Activated CD8-positive, alpha-beta memory T cell treated with anti-CD3 and anti-CD28 coated beads for 36 hours (primary cell): ENCODE measurements around the gene GNAT2. TPM values are rescaled to one million over a fixed set of nuclear protein-coding genes. Genes with fewer than 3 reads are reported as not detected.

Experiments
- CTCF ChIA-PET: fragments of 350-600 bp; sonication (Branson Sonifier 250); formaldehyde crosslinking; loops from one replicate; lab custom pipeline; 2021; ENCODE audit warnings: antibody characterized with exemption; lab: Charles Lee
- POLR2A ChIA-PET: fragments of 350-600 bp; sonication (Branson Sonifier 250); formaldehyde crosslinking; loops from one replicate; lab custom pipeline; 2021; ENCODE audit warnings: antibody characterized with exemption; lab: Charles Lee
- total RNA-seq, 2 experiments: library from RNA; stranded (reverse); gene quantifications; one replicate each; pipeline ENCODE4 v1.2.3, GENCODE V29; 2021

The GNAT2 gene
- total RNA-seq, 2 experiments from 2014 or later, result 1.3 to 1.4 TPM

DNA sequence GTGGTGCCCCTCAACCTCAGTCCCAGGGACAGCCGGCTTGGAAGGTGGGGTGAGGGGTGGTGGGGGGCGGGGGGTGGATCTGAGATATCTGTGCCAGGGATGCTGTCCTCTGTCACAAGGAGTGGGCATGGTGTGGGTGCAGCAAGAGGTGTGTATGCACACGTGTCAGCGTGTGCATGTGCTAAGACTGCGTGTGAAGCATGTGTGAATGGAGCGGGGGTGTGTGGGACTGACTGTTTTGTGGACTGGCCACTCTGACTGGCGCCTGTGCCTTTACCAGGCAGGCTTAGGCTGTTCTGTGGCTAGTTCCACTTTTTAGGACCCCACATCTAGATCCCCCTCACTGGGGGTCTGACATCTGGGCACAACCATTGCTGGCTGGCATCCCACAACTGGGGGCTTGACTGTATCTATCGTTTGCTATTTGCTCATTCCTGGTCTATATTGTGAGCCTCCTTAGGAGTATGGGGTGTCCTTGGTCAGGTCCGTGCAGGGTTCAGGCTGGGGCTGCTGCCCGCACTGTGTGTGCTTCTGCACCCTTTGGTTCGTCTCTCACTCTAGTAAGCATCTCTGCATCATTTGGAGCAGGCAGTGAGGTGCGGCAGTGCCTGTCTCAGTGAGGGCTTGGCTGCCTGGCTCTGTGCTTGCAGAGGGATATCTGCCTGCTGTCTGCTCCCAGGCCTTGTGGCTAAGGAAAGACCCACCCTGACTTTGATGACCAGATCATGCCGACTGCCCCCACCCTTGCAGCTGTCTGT, 2.1 kb upstream of the GNAT2 start:
- CTCF ChIA-PET, result interaction anchor here (0.5 to 1.4 kb wide), 3 partner anchors 9 to 320 kb away, joined by 3 read pairs; no protein-coding TSS in a partner anchor
- POLR2A ChIA-PET, result interaction anchor here (1.2 to 2.6 kb wide), 2 partner anchors 73 kb away, joined by 3 to 22 read pairs; partner anchors contain the start of gene GNAI3

DNA sequence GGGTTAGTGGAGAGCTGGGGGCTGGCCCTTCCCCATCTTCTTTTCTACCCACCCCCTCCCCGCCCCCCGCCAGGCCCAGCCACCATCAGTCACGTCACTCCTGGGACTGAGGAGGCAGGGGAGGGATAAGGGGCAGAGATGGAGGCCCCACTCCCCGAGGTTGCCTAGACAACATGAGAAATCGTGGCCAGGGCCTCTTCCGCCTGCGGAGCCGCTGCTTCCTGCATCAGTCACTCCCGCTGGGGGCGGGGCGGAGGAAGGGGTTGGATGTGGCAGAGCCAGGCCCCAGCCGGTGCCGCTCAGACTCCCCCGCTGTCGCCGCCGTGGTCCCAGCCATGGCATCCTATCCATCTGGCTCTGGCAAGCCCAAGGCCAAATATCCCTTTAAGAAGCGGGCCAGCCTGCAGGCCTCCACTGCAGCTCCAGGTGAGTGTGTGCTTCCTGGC, 1.4 kb upstream of the GNAT2 start:
- POLR2A ChIA-PET, result interaction anchor here (0.6 to 2.6 kb wide), 3 partner anchors 13 to 75 kb away, joined by 4 to 22 read pairs (median 5); partner anchors contain the start of gene GNAI3
- CTCF ChIA-PET, result interaction anchor here (0.5 to 2.3 kb wide), 7 partner anchors 19 to 409 kb away, joined by 3 to 12 read pairs (median 3); partner anchors contain the start of gene GNAI3

DNA sequence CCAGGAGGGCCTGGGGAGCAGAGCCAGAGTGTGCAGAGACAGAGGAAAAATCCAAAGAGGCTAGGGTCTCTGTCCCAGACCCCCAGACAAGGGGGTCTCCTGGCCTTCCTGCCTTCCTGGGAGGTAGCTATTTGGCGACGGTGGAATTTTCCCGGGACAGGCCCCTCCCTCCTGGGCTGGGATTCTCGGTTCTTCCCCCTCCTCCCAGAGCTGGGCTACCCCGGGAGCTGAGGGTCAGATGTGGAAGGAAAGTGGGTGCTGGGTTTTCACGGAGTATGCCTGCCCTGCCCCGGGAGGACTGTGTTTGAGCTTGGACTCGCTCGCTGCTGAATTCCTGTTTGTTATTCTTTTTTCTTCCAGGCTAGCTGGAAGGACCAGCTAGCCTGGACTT, 980 bp upstream of the GNAT2 start:
- CTCF ChIA-PET, result interaction anchor here (0.8 to 2.3 kb wide), 7 partner anchors 19 to 409 kb away, joined by 3 to 12 read pairs (median 3); partner anchors contain the start of genes AHCYL1 and GNAI3
- POLR2A ChIA-PET, result interaction anchor here (0.6 to 2.6 kb wide), 5 partner anchors 13 to 137 kb away, joined by 4 to 22 read pairs (median 4); partner anchors contain the start of gene GNAI3

DNA sequence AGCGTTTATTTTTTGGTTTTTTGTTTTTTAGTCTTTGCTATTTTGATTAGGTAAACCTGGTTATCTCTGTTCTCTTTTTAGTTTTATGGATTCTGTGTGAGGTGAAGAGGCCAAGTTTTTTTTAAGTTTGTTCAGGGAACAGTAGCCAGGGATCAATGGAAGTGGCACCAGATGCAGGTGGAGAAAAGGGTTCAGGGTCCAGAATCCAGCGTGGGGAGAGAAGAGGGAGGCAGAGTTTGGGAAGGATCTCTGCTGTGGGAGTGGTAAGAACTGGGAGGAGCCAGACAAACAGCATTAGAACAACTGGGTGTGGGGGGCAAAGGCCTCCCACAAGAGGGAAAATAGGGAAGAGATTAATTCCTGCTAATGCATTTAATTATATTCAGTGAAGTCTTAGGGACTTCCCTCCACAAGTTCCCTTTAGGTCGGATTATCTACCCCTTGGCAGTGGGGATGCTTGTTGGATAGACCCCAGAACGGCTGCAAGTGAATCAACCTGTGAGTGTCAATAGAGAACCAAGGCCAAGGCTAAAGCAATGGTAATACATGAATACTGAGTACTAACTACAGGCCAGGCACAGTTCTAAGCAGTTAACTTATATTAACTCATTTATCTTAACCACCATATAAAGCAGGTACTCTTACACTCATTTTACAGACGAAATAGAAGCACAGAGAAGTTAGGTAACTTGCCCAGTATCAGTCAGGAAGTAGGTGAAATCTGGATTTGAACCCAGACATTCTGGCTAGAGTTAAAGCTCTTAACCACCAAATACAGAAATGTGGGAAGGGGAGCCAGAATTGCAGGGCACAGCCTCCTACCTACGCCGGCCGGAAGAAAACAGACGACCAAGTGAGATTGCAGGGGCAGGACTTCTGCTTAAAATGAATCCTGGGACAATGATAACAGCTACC, 498 bp downstream of the GNAT2 start:
- CTCF ChIA-PET, result interaction anchor here (0.8 to 2.3 kb wide), 3 partner anchors 21 to 366 kb away, joined by 3 to 7 read pairs (median 4); partner anchors contain the start of gene AHCYL1
- POLR2A ChIA-PET, result interaction anchor here (0.5 to 2.6 kb wide), 4 partner anchors 67 to 418 kb away, joined by 3 to 22 read pairs (median 4); partner anchors contain the start of gene GNAI3

DNA sequence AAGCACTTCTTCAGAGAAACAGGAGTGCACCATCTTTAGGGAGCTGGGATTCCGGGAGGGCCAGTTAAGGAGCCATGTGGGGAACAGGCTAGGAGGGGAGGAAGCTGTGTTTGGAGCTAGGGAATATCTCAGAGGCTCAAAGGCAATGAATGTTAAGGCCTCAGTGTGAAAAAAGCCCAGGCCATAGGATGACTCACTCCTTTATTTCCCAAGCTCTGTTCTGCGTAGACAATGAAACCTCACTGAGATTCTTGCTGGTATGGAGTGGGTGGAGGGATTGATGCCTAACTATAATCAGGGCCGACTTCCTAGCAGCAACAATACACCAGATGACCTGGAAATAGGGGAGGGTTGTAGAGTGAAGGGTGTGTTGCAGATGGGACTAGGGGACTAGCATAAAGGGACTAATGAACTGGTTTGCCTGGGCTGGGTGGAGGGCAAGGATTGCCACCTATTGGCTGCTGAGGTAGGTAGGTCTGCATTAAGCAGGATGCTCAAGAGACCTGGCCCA, 2.1 kb downstream of the GNAT2 start:
- POLR2A ChIA-PET, result interaction anchor here (0.6 kb wide), 1 partner anchor 191 kb away, joined by 3 read pairs; the partner anchor contains the start of gene PSMA5

DNA sequence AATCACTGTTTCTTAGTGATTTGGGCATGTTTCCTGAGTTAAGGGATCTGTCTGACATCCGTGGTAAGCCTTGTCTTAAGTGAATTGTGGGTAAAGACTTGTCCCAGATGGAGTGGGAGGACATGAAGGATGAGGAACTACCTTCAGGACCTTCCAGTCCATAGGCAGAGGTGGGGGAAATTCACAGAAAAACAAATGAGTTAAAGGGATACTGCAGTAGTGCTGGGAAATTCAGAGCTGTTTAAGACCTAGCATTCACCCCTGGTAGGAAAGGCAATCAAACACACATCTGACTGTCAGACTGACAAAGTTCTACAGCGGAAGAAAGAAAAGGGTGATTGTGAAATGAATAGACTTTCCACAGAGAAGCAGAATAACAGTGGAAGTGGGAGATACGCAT, 3.0 kb downstream of the GNAT2 start:
- POLR2A ChIA-PET, result no interaction called here
- CTCF ChIA-PET, result interaction anchor here (1.6 to 1.7 kb wide), 2 partner anchors 11 to 24 kb away, joined by 4 to 5 read pairs; no protein-coding TSS in a partner anchor

More for the DNA sequence above, 2.1 kb downstream of the GNAT2 start:
- CTCF ChIA-PET, result interaction anchor here (1.6 to 1.7 kb wide), 2 partner anchors 10 to 23 kb away, joined by 4 to 5 read pairs; no protein-coding TSS in a partner anchor

DNA sequence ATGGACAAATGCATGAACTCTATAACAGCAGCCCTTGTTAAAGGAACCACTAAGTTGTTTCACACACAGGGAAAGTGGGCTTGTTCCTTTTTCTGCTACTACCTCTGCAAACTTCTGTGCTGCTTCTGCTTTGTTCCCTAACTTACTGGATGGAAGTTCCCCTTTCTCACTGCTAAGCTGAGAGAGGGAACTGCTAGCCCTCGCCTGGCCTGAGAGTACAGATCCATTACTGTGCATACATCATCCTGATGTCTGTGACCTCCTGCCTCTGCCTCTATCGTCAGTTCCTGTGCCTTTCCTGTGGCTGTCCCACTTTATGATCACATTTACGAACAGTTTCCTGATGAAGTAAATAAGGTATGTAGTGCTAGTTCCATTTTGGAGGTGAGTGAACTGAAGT, 3.5 kb downstream of the GNAT2 start:
- ChIA-PET POLR2A (no interaction called here), CTCF (interaction anchor here (1.6 to 1.7 kb wide), 2 partner anchors 12 to 25 kb away, joined by 4 to 5 read pairs; no protein-coding TSS in a partner anchor)

DNA sequence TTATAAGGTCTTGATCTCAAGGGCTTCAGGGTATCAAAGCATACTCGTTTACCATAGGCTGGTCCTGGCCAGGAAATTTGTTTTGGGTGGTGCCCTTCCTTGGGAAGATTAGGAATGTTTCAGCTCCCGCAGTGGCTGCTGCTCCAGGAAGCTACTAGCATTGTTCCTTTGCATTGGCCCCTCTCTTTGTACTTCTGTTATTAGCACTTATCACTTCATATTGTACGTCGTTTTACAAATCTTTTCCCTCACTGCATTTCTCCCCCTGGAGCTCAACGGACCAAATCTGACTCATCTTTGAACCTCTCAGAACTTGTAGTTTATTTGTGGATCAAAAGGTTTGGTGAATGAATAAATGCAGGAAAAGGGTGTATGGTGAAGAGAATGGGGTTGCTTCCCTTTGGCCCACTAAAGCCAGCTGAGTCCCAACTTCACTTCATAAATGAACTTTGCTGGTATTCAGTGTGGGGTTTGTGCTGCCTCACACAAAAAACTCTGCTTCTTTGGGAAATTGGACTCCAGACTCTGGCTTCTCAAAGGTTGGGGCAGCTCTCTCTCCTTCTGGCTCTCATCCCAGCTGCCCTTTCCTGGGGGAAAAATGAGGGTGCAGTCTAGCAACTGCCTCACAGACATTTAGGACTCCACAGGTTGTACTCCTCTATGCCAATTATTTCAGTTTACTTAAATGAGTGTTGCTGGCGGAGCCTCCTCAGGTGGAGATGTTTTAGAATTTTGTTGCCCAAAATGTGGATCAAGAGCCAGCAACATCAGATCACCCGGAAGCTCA, 5.9 kb downstream of the GNAT2 start:
- POLR2A ChIA-PET, result no interaction called here
- CTCF ChIA-PET, result interaction anchor here (0.5 to 1.5 kb wide), 2 partner anchors 27 to 49 kb away, joined by 3 to 4 read pairs; no protein-coding TSS in a partner anchor

DNA sequence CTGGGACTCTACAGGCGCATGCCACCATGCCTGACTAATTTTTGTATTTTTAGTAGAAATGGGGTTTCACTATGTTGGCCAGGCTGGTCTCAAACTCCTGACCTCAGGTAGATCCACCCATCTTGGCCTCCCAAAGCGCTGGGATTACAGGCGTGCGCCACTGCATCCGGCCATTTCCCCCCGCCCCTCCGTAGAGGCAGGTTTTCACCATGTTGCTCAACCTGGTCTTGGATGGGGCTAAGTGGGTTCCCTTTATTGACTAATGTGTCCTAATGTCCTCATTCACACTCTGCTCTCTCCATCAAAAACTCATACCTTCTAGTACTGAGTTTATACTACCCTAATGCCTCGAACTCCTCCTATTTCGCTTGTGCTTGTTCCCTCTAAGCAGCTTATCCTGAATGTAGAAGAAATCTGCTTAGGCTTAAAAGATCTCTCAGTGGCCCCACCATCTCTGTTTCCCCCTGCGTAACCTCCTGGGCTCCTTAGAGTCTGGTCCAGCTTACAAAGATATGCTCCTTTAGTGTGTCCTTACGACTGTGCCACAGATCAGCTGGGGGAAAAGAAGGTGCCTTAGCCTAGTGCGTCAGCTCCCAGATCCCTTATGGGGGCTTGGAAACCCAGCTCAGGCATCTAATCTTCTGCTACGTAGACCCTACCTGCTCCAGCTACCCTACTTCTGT, 8.0 kb downstream of the GNAT2 start:
- POLR2A ChIA-PET, result no interaction called here
- CTCF ChIA-PET, result no interaction called here

DNA sequence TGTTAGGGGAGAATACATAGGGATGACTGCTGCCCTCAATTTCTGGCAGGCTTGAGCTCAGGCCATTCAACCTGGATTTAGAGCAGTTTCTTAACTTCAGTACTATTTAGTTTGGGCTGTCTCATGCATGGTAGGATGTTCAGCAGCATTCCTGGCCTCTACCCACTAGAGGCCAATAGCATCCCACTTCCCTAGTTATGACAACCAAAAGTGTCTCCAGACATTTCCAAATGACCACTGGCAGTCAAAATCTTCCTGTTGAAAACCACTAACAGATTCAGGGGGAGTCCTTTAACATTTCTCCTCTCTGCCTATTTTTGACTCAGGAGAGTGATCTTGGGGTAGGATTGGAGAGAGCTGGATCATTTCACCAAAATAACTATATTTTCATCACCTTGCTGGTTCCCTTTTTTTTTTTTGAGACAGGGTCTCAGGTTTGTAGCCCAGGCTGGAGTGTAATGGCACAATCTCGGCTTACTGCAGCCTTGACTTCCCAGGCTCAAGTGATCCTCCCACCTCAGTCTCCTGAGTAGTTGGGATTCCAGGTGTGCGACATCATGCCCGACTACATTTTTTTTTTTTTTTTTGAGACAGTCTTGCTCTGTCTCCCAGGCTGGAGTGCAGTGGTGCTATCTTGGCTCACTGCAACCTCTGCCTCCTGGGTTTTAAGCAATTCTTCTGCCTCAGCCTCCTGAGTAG, 8.7 kb downstream of the GNAT2 start:
- ChIA-PET POLR2A (no interaction called here), CTCF (no interaction called here)

DNA sequence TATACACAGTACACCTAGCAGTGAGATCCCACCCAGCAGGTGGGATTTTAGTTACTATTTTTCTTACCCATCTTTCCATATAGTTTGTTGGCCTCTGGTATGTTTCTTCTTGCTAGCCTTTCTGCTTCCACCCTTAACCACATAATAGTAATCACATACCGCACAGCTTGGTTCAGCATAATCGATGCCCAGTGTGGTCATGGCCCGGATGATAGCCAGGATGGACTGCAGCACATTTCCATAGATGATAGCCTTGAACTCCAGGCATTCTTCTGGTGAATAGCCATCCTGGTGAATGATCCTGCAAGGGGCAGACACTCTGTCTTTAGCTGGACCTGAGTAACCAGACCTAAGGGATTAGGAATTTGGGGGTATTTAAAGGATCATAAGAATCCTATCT, 9.5 kb downstream of the GNAT2 start:
- ChIA-PET POLR2A (no interaction called here), CTCF (no interaction called here)

DNA sequence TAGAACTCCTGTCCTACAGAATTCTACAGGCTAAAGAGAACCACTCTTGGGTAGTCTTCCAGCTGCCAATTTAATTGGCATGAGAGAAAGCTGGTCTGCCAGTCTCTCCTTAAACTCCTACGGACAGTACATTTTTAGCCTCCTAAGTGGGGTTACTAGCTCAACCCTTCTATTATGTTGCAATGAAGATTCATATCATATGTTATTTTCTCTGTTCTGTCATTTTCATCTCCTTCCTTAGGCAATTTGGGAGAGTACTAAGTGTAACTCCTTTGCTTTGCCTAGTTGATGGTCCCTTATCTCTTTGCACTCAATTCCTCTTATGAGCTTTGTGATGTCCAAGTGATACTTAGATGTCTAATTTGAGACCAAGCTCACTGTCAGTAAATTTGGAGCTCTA, 14.0 kb downstream of the GNAT2 start:
- ChIA-PET POLR2A (no interaction called here), CTCF (interaction anchor here (1.3 to 1.7 kb wide), 2 partner anchors 56 to 73 kb away, joined by 4 to 7 read pairs; partner anchors contain the start of gene GNAI3)

DNA sequence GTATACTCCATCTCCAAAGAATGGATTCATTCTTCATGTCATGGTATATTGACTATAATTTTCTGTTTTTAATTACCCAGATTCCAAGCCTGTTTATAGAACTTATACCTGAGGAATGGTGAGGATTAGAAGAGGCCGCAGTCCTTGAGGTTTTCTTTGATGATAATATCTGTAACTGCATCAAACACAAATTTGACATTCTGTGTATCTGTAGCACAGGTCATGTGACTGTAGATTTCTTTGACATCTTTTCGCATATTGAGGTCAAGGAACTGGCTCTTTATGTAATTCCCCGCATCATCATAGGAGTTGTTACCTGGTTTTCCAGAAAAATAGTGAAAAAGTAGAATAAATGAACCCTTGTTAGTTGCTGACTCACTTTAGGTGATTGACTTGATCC, 16.2 kb downstream of the GNAT2 start:
- POLR2A ChIA-PET, result interaction anchor here (0.6 kb wide), 1 partner anchor 326 kb away, joined by 3 read pairs; no protein-coding TSS in a partner anchor
- CTCF ChIA-PET, result interaction anchor here (0.6 kb wide), 1 partner anchor 277 kb away, joined by 4 read pairs; no protein-coding TSS in a partner anchor

DNA sequence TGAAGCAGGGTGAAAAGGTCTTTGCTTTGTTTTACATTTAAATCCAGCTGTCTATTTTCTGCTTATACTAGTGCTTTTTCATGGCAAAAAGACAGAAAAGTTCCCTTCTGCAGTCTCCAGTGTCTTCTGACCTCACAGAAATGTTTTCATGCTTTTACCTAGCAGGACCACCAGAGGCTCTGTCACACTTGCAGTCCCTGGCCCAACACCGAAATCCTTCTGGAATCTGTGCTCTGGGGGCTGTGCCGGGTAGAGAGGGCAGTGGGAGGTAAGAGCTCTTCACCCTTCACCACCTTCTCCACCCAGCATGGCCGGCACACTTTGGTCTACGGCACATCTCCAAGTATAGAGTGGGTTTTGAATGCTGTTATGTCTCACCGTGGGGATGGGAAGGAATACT, 20.8 kb downstream of the GNAT2 start:
- POLR2A ChIA-PET, result no interaction called here
- CTCF ChIA-PET, result no interaction called here

DNA sequence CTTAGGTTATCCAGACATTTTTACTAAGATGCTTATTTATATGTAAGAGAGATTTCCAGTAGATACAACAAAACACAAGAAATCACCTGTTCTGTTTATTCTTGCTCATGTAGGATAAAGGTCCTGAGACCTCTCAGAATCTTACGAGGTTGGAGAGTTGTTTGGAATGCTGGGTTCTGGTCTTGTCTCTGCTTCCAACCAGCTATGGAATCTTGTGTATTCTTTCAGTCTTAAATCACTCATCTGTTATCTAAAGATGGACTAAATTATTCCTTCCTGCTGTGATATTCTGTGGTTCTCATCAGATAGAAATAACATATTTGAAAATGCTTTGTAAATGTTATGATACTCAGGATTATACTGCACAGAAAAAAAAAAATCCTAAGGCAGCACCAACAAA, 21.3 kb downstream of the GNAT2 start:
- ChIA-PET POLR2A (no interaction called here), CTCF (interaction anchor here (0.7 kb wide), 1 partner anchor 47 kb away, joined by 3 read pairs; no protein-coding TSS in a partner anchor)

DNA sequence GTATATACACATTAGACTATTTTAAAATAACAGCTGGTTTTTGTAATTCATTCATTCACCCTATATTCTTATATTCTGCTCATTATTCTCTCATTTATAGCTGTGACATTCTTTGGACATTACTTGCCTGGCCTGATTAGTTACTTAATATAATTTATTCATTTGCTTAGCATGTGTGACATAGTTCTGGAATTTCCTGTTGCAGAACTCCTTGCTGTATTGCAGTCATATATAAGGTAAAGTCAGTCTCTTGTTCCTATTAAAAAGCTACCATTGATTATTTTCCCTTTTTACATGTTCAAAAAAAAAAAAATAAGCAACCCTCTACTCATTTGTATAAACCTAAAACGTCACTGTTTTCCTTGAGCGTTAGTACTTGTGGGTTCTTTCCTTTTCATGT, 23.9 kb downstream of the GNAT2 start:
- CTCF ChIA-PET, result interaction anchor here (0.5 kb wide), 1 partner anchor 1034 kb away, joined by 3 read pairs; no protein-coding TSS in a partner anchor
- POLR2A ChIA-PET, result no interaction called here
